HepG2 (cell line): ENCODE data around the gene ACTN2. TPM values are rescaled to one million over a fixed set of nuclear protein-coding genes. Genes with fewer than 3 reads are reported as not detected.
A peak's percentile ranks its signal among the peaks of the same experiment; 100 is the strongest.

Experiments
- ETV6 ChIP-seq: sonication (generic); formaldehyde crosslinking; conservative IDR thresholded peaks from 2 replicates; pipeline ENCODE4 v1.4.0; 2020; ENCODE audit warnings: missing genetic modification reagents
- FOSL2 ChIP-seq: sonication (generic); formaldehyde crosslinking; IDR thresholded peaks from 2 replicates; pipeline ENCODE4 v1.4.0; 2020; ENCODE audit warnings: missing genetic modification reagents
- HMGXB4 ChIP-seq, 2 experiments: sonication (generic) in 1 of 2; formaldehyde crosslinking in 1 of 2; IDR thresholded peaks; 2 replicates each; pipeline versions ENCODE4 v1.4.0 to v1.6.1; 2018 to 2020; ENCODE audit warnings: missing genetic modification reagents in 2 of 2, borderline replicate concordance in 1 of 2, low read depth in 1 of 2, mild to moderate bottlenecking in 1 of 2, missing biosample characterization in 1 of 2
- KLF13 ChIP-seq: sonication (generic); formaldehyde crosslinking; IDR thresholded peaks from 2 replicates; pipeline ENCODE4 v1.4.0; 2020; ENCODE audit warnings: mild to moderate bottlenecking, missing genetic modification reagents
- MAFF ChIP-seq: IDR thresholded peaks from 2 replicates; pipeline ENCODE4 v1.6.1; 2011; ENCODE audit warnings: low read depth, low read length, improper control_type of control experiment
- NFYC ChIP-seq: IDR thresholded peaks from 2 replicates; pipeline ENCODE4 v1.6.1; 2016; ENCODE audit warnings: missing genetic modification reagents, missing compliant biosample characterization
- PATZ1 ChIP-seq: sonication (generic); formaldehyde crosslinking; IDR thresholded peaks from 2 replicates; pipeline ENCODE4 v1.4.0; 2020; ENCODE audit warnings: missing genetic modification reagents
- RBFOX2 ChIP-seq: fragments of 200-400 bp; formaldehyde crosslinking; IDR thresholded peaks from 2 replicates; pipeline ENCODE4 v1.6.1; 2017; ENCODE audit warnings: low read depth, mild to moderate bottlenecking, low read length
- RCOR2 ChIP-seq: IDR thresholded peaks from 2 replicates; pipeline ENCODE4 v1.6.1; 2016; ENCODE audit warnings: missing biosample characterization, missing genetic modification reagents
- SMARCC2 ChIP-seq: fragments of 450-650 bp; IDR thresholded peaks from 2 replicates; pipeline ENCODE4 v1.6.1; 2017; ENCODE audit warnings: antibody characterized with exemption, mild to moderate bottlenecking
- SMC3 ChIP-seq: IDR thresholded peaks from 2 replicates; pipeline ENCODE4 v1.6.1; 2011; ENCODE audit warnings: low read length, improper control_type of control experiment
- SPEN ChIP-seq: sonication (generic); formaldehyde crosslinking; IDR thresholded peaks from 2 replicates; pipeline ENCODE4 v1.5.1; 2020; ENCODE audit warnings: low read depth, mild to moderate bottlenecking, missing genetic modification reagents
- ZNF136 ChIP-seq: sonication (generic); formaldehyde crosslinking; IDR thresholded peaks from 2 replicates; pipeline ENCODE4 v1.8.1; 2022; ENCODE audit warnings: low read depth, mild to moderate bottlenecking, moderate library complexity, missing genetic modification reagents
- ZNF430 ChIP-seq: sonication (generic); formaldehyde crosslinking; IDR thresholded peaks from 2 replicates; pipeline ENCODE4 v1.9.0; 2021; ENCODE audit warnings: mild to moderate bottlenecking, missing genetic modification reagents
- ZNF652 ChIP-seq: IDR thresholded peaks from 2 replicates; pipeline ENCODE4 v1.6.1; 2016; ENCODE audit warnings: low read depth, borderline replicate concordance
- ZNF709 ChIP-seq: sonication (generic); formaldehyde crosslinking; IDR thresholded peaks from 2 replicates; pipeline ENCODE4 v1.5.0; 2020; ENCODE audit warnings: mild to moderate bottlenecking, missing genetic modification reagents
- ZNF839 ChIP-seq: sonication (generic); formaldehyde crosslinking; IDR thresholded peaks from 2 replicates; pipeline ENCODE4 v1.4.0; 2020; ENCODE audit warnings: missing genetic modification reagents, mild to moderate bottlenecking, borderline replicate concordance
- polyA plus RNA-seq, 8 experiments: library from polyadenylated mRNA; depleted of rRNA in 3 of 8; stranded (reverse) in 7 of 8; unstranded in 1 of 8; fragments of >200 nt; fragmentation: Illumina TruSeq in 4 of 8; extraction: Trizol in 4 of 8; gene quantifications; 2 replicates each; pipeline versions ENCODE4 v1.2.1 to v1.2.3, GENCODE V29; 2011 to 2016; ENCODE audit warnings: low read depth in 4 of 8, missing spikeins in 1 of 8, mixed read lengths in 1 of 8; ENCODE audit not compliant: insufficient read depth in 1 of 8
- total RNA-seq, 5 experiments: library from RNA; depleted of rRNA; stranded (reverse); fragments of >200 nt; fragmentation: Illumina TruSeq; extraction: Trizol; gene quantifications; 2 replicates each; pipeline ENCODE4 v1.2.3, GENCODE V29; 2016; ENCODE audit warnings: low read depth in 1 of 5
- TF ChIP-seq, protein P1 (sequence below), 2 experiments: sonication (generic) in 1 of 2; formaldehyde crosslinking in 1 of 2; IDR thresholded peaks; 2 replicates each; pipeline versions ENCODE4 v1.5.1 to v1.6.1; 2011 to 2020; ENCODE audit warnings: borderline replicate concordance in 1 of 2, low read depth in 1 of 2, low read length in 1 of 2, mild to moderate bottlenecking in 1 of 2, missing genetic modification reagents in 1 of 2, moderate library complexity in 1 of 2
- TF ChIP-seq, protein P2 (sequence below): sonication (generic); formaldehyde crosslinking; IDR thresholded peaks from 2 replicates; pipeline ENCODE4 v1.4.0; 2020; ENCODE audit warnings: missing genetic modification reagents
- TF ChIP-seq, protein P3 (sequence below): sonication (generic); formaldehyde crosslinking; IDR thresholded peaks from 2 replicates; pipeline ENCODE4 v1.8.1; 2023; ENCODE audit warnings: mild to moderate bottlenecking, missing genetic modification reagents, borderline replicate concordance

Gene ACTN2
- total and polyA plus RNA-seq, 2 of the 13 experiments (the other 11 are each of a cell fraction or from before 2014, with no cell fraction given): 0.04 to 0.13 TPM

DNA sequence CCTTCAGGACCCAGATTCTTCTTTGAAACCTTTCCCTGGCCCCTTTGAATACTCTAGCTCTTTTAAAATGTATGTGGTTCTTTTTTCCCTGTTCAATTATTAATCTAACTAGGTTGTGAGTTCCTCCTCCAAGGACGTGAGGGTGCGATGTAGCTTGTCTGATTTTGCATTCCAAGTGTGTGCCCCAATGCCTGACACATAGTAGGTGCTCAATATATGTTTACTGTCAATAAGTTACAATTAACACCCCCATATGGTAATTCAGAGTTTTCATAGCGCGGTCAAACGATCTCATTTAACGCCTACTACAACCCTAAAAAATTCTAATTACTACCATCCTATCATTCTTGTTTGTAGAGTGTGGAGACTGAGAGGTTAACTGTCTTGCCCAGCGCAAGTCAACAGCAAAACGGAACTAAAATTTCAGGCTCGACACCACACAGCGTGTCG is 108.3 kb downstream of the ACTN2 start (continued):
- TF ChIP-seq RCOR2 (CRISPR knock-in tag) (peak; percentile 27; the same call in 1 of the 2 replicates), HMGXB4 (CRISPR knock-in tag; IDR thresholded peaks at IDR 0.05; ENCODE audit: borderline replicate concordance in 1 of 2, low read depth in 1 of 2) (0 out of 4 replicates have a peak, but pooled peaks of 1 of the 2 experiments have one; percentile 6), MAFF (0 out of 2 replicates have a peak, but pooled peaks have one; percentile 18), ZNF430 (CRISPR knock-in tag) (no peak), FOSL2 (CRISPR knock-in tag) (peak; percentile 56; the same call in 1 of the 2 replicates), ZNF136 (CRISPR knock-in tag) (no peak), SPEN (no peak), ETV6 (CRISPR knock-in tag) (no peak), SMARCC2 (no peak), NFYC (CRISPR knock-in tag) (no peak), ZNF652 (peak; percentile 94), RBFOX2 (no peak), ZNF839 (CRISPR knock-in tag) (no peak), ZNF709 (CRISPR knock-in tag) (no peak), KLF13 (no peak), PATZ1 (CRISPR knock-in tag) (no peak), SMC3 (no peak)
- TF ChIP-seq, protein P1, sequence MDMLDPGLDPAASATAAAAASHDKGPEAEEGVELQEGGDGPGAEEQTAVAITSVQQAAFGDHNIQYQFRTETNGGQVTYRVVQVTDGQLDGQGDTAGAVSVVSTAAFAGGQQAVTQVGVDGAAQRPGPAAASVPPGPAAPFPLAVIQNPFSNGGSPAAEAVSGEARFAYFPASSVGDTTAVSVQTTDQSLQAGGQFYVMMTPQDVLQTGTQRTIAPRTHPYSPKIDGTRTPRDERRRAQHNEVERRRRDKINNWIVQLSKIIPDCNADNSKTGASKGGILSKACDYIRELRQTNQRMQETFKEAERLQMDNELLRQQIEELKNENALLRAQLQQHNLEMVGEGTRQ (IDR thresholded peaks at IDR 0.05; ENCODE audit: low read depth, low read length): no peak
- TF ChIP-seq, protein P1 (CRISPR knock-in tag; IDR thresholded peaks at IDR 0.05; ENCODE audit: borderline replicate concordance): 0 out of 2 replicates have a peak, but pooled peaks have one; percentile 2
- TF ChIP-seq, protein P2, sequence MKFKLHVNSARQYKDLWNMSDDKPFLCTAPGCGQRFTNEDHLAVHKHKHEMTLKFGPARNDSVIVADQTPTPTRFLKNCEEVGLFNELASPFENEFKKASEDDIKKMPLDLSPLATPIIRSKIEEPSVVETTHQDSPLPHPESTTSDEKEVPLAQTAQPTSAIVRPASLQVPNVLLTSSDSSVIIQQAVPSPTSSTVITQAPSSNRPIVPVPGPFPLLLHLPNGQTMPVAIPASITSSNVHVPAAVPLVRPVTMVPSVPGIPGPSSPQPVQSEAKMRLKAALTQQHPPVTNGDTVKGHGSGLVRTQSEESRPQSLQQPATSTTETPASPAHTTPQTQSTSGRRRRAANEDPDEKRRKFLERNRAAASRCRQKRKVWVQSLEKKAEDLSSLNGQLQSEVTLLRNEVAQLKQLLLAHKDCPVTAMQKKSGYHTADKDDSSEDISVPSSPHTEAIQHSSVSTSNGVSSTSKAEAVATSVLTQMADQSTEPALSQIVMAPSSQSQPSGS: peak; percentile 58; the same call in 1 of the 2 replicates
- TF ChIP-seq, protein P3, sequence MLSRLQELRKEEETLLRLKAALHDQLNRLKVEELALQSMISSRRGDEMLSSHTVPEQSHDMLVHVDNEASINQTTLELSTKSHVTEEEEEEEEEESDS (CRISPR knock-in tag): 0 out of 2 replicates have a peak, but pooled peaks have one; percentile 21
